SH-SY5Y (cell line): Measurements from ENCODE around the gene STX1A.

Experiments used
- GATA2 ChIP-seq: IDR thresholded peaks from 2 replicates; pipeline ENCODE4 v1.6.1; 2011; ENCODE audit warnings: mild to moderate bottlenecking, low read depth, low read length
- GATA3 ChIP-seq: IDR thresholded peaks from 2 replicates; pipeline ENCODE4 v1.6.1; 2011; ENCODE audit warnings: low read depth, mild to moderate bottlenecking, low read length, moderate library complexity

GRCh38 chr7:73737491-73738219 lies 18.2 kb upstream of the STX1A start:
- no peak for TF ChIP-seq GATA2
- TF ChIP-seq GATA3, result no peak
